Liver (tissue), 3 donors: ENCODE data around the gene RNF19B.

ENCODE experiments used
- JUND ChIP-seq, 2 donors: IDR thresholded peaks; 2 replicates each; pipeline ENCODE4 v1.6.1; 2016; ENCODE audit warnings: antibody characterized with exemption in 2 of 2
- TF ChIP-seq, protein P1 (sequence below): fragments of 150-350 bp; IDR thresholded peaks from 2 replicates; pipeline ENCODE4 v1.5.1; 2017; ENCODE audit warnings: improper control_type of control experiment, low read depth, low read length; ENCODE audit not compliant: missing input control
- TF ChIP-seq, protein P2 (sequence below): IDR thresholded peaks from 2 replicates; pipeline ENCODE4 v1.6.1; 2016; ENCODE audit warnings: antibody characterized with exemption, mild to moderate bottlenecking
- donor health status: healthy.
- donor health status: healthy.

DNA sequence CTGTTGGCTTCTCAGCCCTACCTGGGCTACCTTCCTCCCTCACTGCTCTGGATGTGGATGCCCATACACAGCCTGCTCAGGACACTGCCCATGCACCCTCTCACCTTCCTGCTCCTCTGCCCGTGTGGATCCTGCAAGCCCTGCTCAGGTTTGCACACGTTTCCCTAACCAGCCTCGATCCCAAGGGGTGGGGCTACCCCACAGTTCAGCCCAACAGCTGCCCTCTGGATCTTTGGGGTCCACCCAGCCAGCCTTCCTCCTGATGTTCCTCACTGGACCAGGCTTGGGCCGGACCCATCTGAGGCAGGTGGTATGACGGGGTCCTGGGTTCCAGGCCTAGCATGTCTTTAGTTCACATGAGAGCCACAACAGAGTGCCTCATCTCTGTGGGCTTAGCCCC lies 68.2 kb downstream of the RNF19B start:
- TF ChIP-seq, protein P1, sequence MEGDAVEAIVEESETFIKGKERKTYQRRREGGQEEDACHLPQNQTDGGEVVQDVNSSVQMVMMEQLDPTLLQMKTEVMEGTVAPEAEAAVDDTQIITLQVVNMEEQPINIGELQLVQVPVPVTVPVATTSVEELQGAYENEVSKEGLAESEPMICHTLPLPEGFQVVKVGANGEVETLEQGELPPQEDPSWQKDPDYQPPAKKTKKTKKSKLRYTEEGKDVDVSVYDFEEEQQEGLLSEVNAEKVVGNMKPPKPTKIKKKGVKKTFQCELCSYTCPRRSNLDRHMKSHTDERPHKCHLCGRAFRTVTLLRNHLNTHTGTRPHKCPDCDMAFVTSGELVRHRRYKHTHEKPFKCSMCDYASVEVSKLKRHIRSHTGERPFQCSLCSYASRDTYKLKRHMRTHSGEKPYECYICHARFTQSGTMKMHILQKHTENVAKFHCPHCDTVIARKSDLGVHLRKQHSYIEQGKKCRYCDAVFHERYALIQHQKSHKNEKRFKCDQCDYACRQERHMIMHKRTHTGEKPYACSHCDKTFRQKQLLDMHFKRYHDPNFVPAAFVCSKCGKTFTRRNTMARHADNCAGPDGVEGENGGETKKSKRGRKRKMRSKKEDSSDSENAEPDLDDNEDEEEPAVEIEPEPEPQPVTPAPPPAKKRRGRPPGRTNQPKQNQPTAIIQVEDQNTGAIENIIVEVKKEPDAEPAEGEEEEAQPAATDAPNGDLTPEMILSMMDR, result no peak
- TF ChIP-seq JUND (IDR thresholded peaks at IDR 0.05), result no peak
- TF ChIP-seq, protein P2, sequence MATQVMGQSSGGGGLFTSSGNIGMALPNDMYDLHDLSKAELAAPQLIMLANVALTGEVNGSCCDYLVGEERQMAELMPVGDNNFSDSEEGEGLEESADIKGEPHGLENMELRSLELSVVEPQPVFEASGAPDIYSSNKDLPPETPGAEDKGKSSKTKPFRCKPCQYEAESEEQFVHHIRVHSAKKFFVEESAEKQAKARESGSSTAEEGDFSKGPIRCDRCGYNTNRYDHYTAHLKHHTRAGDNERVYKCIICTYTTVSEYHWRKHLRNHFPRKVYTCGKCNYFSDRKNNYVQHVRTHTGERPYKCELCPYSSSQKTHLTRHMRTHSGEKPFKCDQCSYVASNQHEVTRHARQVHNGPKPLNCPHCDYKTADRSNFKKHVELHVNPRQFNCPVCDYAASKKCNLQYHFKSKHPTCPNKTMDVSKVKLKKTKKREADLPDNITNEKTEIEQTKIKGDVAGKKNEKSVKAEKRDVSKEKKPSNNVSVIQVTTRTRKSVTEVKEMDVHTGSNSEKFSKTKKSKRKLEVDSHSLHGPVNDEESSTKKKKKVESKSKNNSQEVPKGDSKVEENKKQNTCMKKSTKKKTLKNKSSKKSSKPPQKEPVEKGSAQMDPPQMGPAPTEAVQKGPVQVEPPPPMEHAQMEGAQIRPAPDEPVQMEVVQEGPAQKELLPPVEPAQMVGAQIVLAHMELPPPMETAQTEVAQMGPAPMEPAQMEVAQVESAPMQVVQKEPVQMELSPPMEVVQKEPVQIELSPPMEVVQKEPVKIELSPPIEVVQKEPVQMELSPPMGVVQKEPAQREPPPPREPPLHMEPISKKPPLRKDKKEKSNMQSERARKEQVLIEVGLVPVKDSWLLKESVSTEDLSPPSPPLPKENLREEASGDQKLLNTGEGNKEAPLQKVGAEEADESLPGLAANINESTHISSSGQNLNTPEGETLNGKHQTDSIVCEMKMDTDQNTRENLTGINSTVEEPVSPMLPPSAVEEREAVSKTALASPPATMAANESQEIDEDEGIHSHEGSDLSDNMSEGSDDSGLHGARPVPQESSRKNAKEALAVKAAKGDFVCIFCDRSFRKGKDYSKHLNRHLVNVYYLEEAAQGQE, result no peak
